OCI-LY3 (cell line): ENCODE measurements around the gene ORM1.

Experiments
- H2AFZ ChIP-seq: fragments of 200-600, 300-600 bp; shearing (Covaris generic); 2 replicates; pipeline ENCODE4 v1.6.0; 2014; ENCODE audit warnings: antibody characterized with exemption, low read depth, low read length
- H3K27ac ChIP-seq: fragments of 200-600, 300-600 bp; sonication (generic); 2 replicates; pipeline ENCODE4 v1.5.1; 2014; ENCODE audit warnings: mild to moderate bottlenecking, low read length, moderate library complexity, mixed read lengths
- H3K27me3 ChIP-seq: fragments of 200-600, 300-600 bp; sonication (generic); 2 replicates; pipeline ENCODE4 v1.6.1; 2014; ENCODE audit warnings: low read depth, low read length, mixed read lengths
- H3K36me3 ChIP-seq: fragments of 200-600, 300-600 bp; sonication (generic); replicated peaks from 2 replicates; pipeline ENCODE3; 2014; ENCODE audit warnings: low read depth, low read length, mixed read lengths
- H3K4me1 ChIP-seq: fragments of 300-600, 200-600 bp; sonication (generic); 2 replicates; pipeline ENCODE4 v1.6.1; 2014; ENCODE audit warnings: low read length, mixed read lengths
- H3K4me2 ChIP-seq: fragments of 200-600, 300-600 bp; sonication (generic); 2 replicates; pipeline ENCODE4 v1.6.1; 2014; ENCODE audit warnings: low read length, mixed read lengths
- H3K4me3 ChIP-seq: fragments of 300-600, 200-600 bp; sonication (generic); 2 replicates; pipeline ENCODE4 v1.5.1; 2014; ENCODE audit warnings: antibody characterized with exemption, mild to moderate bottlenecking, low read length, moderate library complexity
- H3K79me2 ChIP-seq: fragments of 300-600, 200-600 bp; shearing (Covaris generic); 2 replicates; pipeline ENCODE4 v1.6.1; 2014; ENCODE audit warnings: mild to moderate bottlenecking, low read length, mixed read lengths
- H3K9ac ChIP-seq: fragments of 300-600, 200-600 bp; shearing (Covaris generic); 2 replicates; pipeline ENCODE4 v1.6.0; 2014; ENCODE audit warnings: mild to moderate bottlenecking, low read length, moderate library complexity
- H3K9me3 ChIP-seq: fragments of 200-600, 300-600 bp; shearing (Covaris generic); 2 replicates; pipeline ENCODE4 v1.6.1; 2014; ENCODE audit warnings: low read length, mixed read lengths; ENCODE audit not compliant: insufficient read depth
- H4K20me1 ChIP-seq: fragments of 200-600, 300-600 bp; sonication (generic); 2 replicates; pipeline ENCODE4 v1.6.1; 2016; ENCODE audit warnings: low read length, mixed read lengths; ENCODE audit not compliant: insufficient read depth
- CTCF ChIP-seq: fragments of 200-600, 300-600 bp; sonication (generic); IDR thresholded peaks from 2 replicates; pipeline ENCODE4 v1.5.1; 2014; ENCODE audit warnings: antibody characterized with exemption, low read length, low read depth
- EZH2phosphoT487 ChIP-seq: fragments of 200-600 bp; shearing (Covaris generic); IDR thresholded peaks from 2 replicates; pipeline ENCODE4 v1.6.1; 2018; ENCODE audit warnings: antibody characterized with exemption, mixed run types, low read depth

Gene ORM1

GRCh38 chr9:114286146-114286679 is 36.7 kb upstream of the ORM1 start:
- Histone ChIP-seq H3K9me3 (no peaks in the 10 kb centered on the region), H3K79me2 (no peaks in the 10 kb centered on the region), H3K36me3 (no peaks in the 10 kb centered on the region), H3K27me3 (no peaks in the 10 kb centered on the region), H4K20me1 (no peaks in the 10 kb centered on the region), H3K4me1 (no peaks in the 10 kb centered on the region), H3K27ac (no peak overlapping the region), H3K4me2 (no peak overlapping the region), H3K4me3 (no peak overlapping the region), H2AFZ (no peak overlapping the region), H3K9ac (no peak overlapping the region)
- TF ChIP-seq CTCF (no peak), EZH2phosphoT487 (no peak)

- H3K27ac ChIP-seq, result no peak overlapping the region
- H3K79me2 ChIP-seq, result no peaks in the 10 kb centered on the region
- no peaks in the 10 kb centered on the region for H3K9me3 ChIP-seq
- no peak overlapping the region for H3K4me2 ChIP-seq
- H3K4me1 ChIP-seq, result no peaks in the 10 kb centered on the region
- H3K9ac ChIP-seq, result no peak overlapping the region
- H3K4me3 ChIP-seq, result no peak overlapping the region
- TF ChIP-seq EZH2phosphoT487, result no peak
- TF ChIP-seq CTCF, result no peak
- no peaks in the 10 kb centered on the region for H3K36me3 ChIP-seq
- H2AFZ ChIP-seq, result no peak overlapping the region
- no peaks in the 10 kb centered on the region for H4K20me1 ChIP-seq
- 0 out of 2 replicates have a peak, but pooled peaks cover 3% of the 10 kb centered on the region for H3K27me3 ChIP-seq
Measured at GRCh38 chr9:114287001-114287762, 35.7 kb upstream of the ORM1 start.

- no peaks in the 10 kb centered on the region for H4K20me1 ChIP-seq
- TF ChIP-seq CTCF (no peak), EZH2phosphoT487 (no peak)
- no peak overlapping the region for H3K27ac ChIP-seq
- H3K27me3 ChIP-seq, result 0 out of 2 replicates have a peak, but pooled peaks cover 5% of the 10 kb centered on the region
- H3K4me1 ChIP-seq, result no peaks in the 10 kb centered on the region
- H3K9me3 ChIP-seq, result no peaks in the 10 kb centered on the region
- H3K9ac ChIP-seq, result no peak overlapping the region
- no peak overlapping the region for H2AFZ ChIP-seq
- H3K79me2 ChIP-seq, result no peaks in the 10 kb centered on the region
- no peak overlapping the region for H3K4me3 ChIP-seq
- no peak overlapping the region for H3K4me2 ChIP-seq
- no peaks in the 10 kb centered on the region for H3K36me3 ChIP-seq
Measured at GRCh38 chr9:114287763-114288192, 35.1 kb upstream of the ORM1 start.

GRCh38 chr9:114288193-114289091 is 34.5 kb upstream of the ORM1 start:
- no peak overlapping the region for H3K27ac ChIP-seq
- TF ChIP-seq EZH2phosphoT487, result no peak
- TF ChIP-seq CTCF, result no peak
- H3K4me3 ChIP-seq, result no peak overlapping the region
- H3K4me2 ChIP-seq, result no peak overlapping the region
- no peaks in the 10 kb centered on the region for H3K4me1 ChIP-seq
- no peak overlapping the region for H2AFZ ChIP-seq
- no peak overlapping the region for H3K9ac ChIP-seq
- no peaks in the 10 kb centered on the region for H3K36me3 ChIP-seq
- no peaks in the 10 kb centered on the region for H4K20me1 ChIP-seq
- H3K9me3 ChIP-seq, result no peaks in the 10 kb centered on the region
- no peaks in the 10 kb centered on the region for H3K79me2 ChIP-seq
- 0 out of 2 replicates have a peak, but pooled peaks cover 5% of the 10 kb centered on the region for H3K27me3 ChIP-seq
